CD4-positive, alpha-beta T cell treated with Interferon alpha-2 for 1 hour (primary cell): ENCODE results near the gene MGMT.

Experiments
- DNase-seq, 2 donors: peaks; one replicate each; pipeline ENCODE4 v3.0.0-alpha.2; 2020 to 2022

Gene MGMT

DNA sequence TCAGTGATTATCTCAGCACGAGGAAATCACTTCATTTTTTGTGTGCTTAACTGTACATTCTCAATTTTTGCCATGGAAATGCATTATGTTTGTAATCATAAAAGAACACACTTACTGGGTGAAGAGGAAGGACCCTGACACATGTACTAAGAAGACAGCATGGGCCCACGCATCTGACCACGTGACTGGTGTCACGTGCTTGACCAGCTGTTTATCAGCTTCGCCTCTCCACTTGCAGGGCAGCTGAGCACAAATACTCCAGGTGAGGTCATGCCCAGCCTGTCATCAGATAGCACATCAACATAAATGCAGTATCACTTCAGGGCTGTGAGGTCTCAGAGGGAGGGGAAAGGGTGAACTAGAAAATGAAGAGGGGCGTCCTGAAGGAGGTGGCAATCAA, 317.2 kb downstream of the MGMT start:
- no peak for DNase-seq

DNA sequence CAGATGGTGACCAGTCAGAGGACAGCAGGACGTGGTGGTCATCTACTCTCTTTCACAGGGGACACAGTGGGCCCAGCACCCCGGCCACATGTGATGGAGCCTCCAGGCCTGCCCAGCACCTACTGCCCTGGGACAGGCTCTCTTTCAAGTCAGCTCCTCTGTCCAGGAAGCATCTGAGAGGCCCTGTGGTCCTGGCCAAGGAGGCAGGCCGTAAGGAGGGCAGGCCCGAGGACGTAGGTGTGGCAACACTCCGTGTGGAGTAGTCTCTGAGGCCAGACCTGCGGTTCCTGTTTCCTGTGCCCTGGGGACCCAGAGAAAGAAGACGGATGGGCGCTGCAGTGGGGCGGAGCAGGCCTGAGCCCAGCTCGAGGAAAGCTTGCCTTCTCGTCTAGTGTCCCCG, 317.9 kb downstream of the MGMT start:
- DNase-seq, result no peak

DNA sequence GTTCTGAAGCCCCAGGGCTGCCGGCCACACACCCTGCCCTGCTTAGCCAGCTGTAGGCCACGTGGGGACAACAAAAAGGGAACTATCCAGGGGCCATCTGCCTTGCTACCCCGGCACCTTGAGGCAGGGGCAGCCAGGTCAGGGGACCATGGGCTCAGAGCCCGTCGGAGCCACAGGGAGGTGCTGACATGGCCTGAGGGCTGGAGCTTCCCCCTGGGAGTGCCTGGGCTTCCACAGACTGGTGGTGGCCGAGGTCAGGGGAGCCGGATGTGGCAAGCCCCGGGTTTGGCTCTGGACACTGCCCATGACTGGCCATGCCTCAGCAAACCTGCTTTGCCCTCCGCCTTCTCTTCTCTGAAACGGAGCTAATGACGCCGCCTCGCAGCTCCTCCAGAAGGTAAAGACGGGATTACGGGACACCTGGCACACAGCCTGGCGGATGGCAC, 318.5 kb downstream of the MGMT start:
- DNase-seq, result no peak

GRCh38 chr10:129786216-129786615, 319.2 kb downstream of the MGMT start:
- no peak for DNase-seq

GRCh38 chr10:129787557-129787956, 320.5 kb downstream of the MGMT start:
- DNase-seq, result no peak

GRCh38 chr10:129788215-129788614, 321.2 kb downstream of the MGMT start:
- no peak for DNase-seq

GRCh38 chr10:129790715-129791446, 323.8 kb downstream of the MGMT start:
- no peak for DNase-seq

DNA sequence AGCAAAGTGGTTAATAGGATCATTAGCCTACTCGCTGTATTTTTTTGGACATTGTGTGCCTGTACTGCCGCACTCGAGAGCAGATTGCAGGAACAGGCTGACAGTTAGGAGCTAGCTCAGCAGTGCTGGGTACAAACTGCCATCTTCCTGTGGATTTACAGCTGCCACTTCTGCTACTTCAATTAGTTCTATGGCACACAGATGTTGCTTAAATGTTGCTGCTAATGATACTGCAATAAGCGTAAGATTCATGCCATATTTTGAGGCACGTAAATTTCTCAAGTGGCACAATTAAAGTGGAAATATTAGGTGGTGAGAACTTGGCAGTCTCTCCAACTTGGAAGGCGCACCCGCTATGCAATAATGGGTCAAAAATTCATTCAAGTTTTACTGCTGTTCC, 325.1 kb downstream of the MGMT start:
- no peak for DNase-seq

GRCh38 chr10:129792864-129793263, 325.8 kb downstream of the MGMT start:
- DNase-seq, result no peak

- DNase-seq, result no peak
These were observed 326.4 kb downstream of the MGMT start for GRCh38 chr10:129793479-129793878.

DNA sequence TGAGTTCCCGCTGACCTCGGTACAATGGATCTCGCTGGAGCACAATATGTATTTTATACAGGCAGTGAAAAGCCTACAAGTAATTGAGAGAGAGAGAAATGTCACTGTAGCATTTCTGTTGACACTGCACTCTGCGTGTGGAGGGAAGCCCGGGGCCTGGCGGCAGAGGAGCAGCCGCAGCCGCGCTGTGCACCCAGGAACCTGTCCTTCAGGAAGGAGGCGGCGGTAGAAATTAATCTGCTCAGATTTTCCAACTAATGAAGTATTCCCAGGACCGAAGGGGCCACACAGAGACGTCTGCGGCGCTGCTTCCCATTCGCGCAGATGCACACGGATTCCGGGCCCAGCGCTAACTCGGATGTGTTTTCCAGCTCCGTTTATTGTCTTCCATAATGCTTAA, 327.0 kb downstream of the MGMT start:
- DNase-seq, result no peak

GRCh38 chr10:129796710-129797420, 329.8 kb downstream of the MGMT start:
- no peak for DNase-seq

DNA sequence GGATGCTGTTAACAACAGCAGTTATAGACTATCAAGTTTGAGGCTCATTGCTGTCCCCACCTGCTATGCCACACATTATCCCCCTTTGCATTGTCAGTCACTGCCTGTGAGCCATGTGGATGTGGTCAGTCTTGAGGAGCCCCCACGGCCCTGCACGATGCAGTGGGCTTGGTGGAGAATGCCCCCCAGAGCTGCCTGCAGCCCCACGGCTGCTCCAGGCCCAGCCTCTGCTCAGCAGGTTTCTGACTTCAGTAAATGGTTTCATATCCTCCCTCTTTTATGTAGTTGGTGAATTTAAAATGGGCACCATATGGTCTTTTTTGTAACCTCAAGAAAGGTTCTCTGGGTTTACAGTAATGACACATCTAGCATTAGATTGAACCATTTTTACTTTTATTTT, 332.9 kb downstream of the MGMT start:
- DNase-seq, result no peak

DNA sequence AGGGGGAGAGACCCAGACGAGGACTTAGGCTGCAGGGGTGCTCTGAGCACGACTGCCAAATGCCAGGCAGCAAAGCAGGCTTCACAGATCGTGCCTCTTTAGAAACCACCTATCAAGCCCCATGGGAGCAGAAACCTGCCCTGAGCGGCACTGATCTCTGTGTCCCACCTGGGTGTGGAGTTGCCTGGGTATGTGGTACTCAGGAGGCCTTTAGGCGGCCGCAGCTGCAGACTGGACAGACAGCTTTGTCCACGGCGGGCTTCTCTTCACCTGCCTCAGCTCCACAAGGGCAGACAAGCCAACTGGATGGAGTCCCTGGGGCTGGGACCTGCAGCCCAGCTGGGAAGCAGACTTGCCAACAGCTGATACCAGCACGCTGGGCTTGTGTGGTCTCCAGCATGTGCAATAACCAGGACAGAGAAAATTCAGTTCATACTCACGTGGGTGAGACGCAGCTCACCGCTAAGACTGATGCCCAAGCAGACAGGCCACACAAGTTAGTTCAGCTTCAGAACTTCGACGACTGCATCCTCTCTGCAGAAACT, 333.8 kb downstream of the MGMT start:
- DNase-seq, result no peak

- no peak for DNase-seq
These were observed 340.2 kb downstream of the MGMT start for GRCh38 chr10:129807211-129807610.

GRCh38 chr10:129808092-129808983, 341.3 kb downstream of the MGMT start:
- DNase-seq, result no peak

- DNase-seq, result no peak
These were observed 342.4 kb downstream of the MGMT start for GRCh38 chr10:129809431-129809830.

GRCh38 chr10:129809841-129810240, 342.8 kb downstream of the MGMT start:
- DNase-seq, result no peak

GRCh38 chr10:129811208-129811607, 344.2 kb downstream of the MGMT start:
- no peak for DNase-seq

- no peak for DNase-seq
These were observed 345.4 kb downstream of the MGMT start for GRCh38 chr10:129812398-129812797.

DNA sequence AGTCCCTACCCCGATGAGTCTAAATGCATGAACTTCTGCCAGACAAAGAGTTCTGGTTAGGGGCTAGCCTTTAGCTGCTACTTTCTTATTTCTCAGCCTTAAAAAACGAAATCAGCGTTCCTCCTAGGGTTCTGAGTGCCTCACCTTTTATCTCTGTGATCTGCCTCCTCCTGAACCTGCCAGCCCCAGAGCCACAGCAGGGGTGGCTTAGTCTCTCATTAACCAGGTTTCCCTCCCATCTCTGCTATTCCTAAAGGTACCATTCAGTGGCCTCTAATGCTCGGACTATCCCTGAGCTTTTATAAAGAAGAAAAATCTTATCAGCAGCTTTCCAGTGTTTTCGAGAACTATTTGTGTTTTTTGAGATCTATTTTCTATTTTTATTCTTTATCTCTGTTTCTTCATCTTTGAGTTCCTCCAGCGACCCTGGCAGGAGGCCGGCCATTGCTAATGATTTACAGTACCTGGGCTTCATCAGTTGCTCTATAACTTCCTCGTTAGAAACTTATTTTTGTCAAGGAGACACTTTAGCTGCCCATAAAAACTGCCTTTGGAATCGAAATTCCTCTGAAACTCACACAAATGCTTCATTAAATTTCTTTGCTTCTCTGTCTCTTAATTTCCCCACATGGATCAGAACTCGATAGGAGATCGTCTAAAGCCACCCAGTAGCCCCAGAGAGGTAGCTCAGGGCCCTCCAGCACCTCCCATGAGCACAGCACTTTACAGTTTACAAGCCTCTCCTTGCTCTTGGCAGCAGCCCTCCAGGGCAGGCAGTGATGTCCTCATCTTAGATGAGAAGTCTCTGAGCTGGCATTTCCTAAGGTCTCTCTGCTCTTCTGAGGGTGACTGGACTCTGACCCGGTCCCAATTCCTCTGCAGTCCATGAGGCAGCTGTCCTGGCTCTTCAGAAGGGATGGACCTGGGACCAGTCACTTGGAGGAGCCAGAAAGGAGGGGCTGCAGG, 347.9 kb downstream of the MGMT start:
- DNase-seq, result no peak
